SK-N-SH treated with all-trans-retinoic acid at 6 μM for 48 hours (cell line): Measurements from ENCODE around the gene SORCS3.

ENCODE experiments used
- ATAC-seq: fragments of 200-7000 bp; cut with Tn5 transposase; 3 replicates; pipeline ENCODE4 v1.9.1; 2020; ENCODE audit warnings: mild to moderate bottlenecking, moderate library complexity
- ARNTL ChIP-seq: fragments of 450-650 bp; formaldehyde crosslinking; IDR thresholded peaks from 2 replicates; pipeline ENCODE4 v1.5.0; 2020; ENCODE audit warnings: low read depth, mild to moderate bottlenecking, moderate library complexity, borderline replicate concordance
- BACH2 ChIP-seq: fragments of 250-450 bp; sonication (Bioruptor Pico); IDR thresholded peaks from 2 replicates; pipeline ENCODE4 v1.9.0; 2021; ENCODE audit warnings: mild to moderate bottlenecking, borderline replicate concordance
- CSDC2 ChIP-seq: fragments of 250-450 bp; sonication (Bioruptor Pico); IDR thresholded peaks from 2 replicates; pipeline ENCODE4 v1.5.0; 2020; ENCODE audit warnings: mild to moderate bottlenecking, moderate library complexity
- ESRRG ChIP-seq: fragments of 250-450 bp; sonication (Bioruptor Pico); IDR thresholded peaks from 2 replicates; pipeline ENCODE4 v1.6.1; 2021; ENCODE audit warnings: mild to moderate bottlenecking
- GLIS3 ChIP-seq: fragments of 250-450 bp; sonication (Bioruptor Pico); IDR thresholded peaks from 2 replicates; pipeline ENCODE4 v1.5.0; 2020; ENCODE audit warnings: mild to moderate bottlenecking, moderate library complexity
- ISL1 ChIP-seq: fragments of 250-450 bp; sonication (Bioruptor Pico); IDR thresholded peaks from 2 replicates; pipeline ENCODE4 v2.1.2; 2022; ENCODE audit warnings: mild to moderate bottlenecking, moderate library complexity
- OSR1 ChIP-seq: fragments of 250-450 bp; sonication (Bioruptor Pico); IDR thresholded peaks from 2 replicates; pipeline ENCODE4 v1.8.0; 2022; ENCODE audit warnings: moderate library complexity, mild to moderate bottlenecking, inconsistent platforms
- PPARA ChIP-seq: fragments of 250-450 bp; sonication (Bioruptor Pico); IDR thresholded peaks from 2 replicates; pipeline ENCODE4 v1.5.0; 2020; ENCODE audit warnings: mild to moderate bottlenecking, borderline replicate concordance
- RARB ChIP-seq: fragments of 250-450 bp; sonication (Bioruptor Pico); IDR thresholded peaks from 2 replicates; pipeline ENCODE4 v1.8.0; 2021; ENCODE audit warnings: mild to moderate bottlenecking, moderate library complexity
- SNAI2 ChIP-seq: fragments of 250-450 bp; sonication (Bioruptor Pico); IDR thresholded peaks from 2 replicates; pipeline ENCODE4 v1.5.0; 2020; ENCODE audit warnings: mild to moderate bottlenecking, moderate library complexity
- TCF4 ChIP-seq: fragments of 250-450 bp; sonication (Bioruptor Pico); IDR thresholded peaks from 2 replicates; pipeline ENCODE4 v1.8.0; 2021; ENCODE audit warnings: mild to moderate bottlenecking, moderate library complexity, borderline replicate concordance
- TOX ChIP-seq: fragments of 250-450 bp; sonication (Bioruptor Pico); IDR thresholded peaks from 2 replicates; pipeline ENCODE4 v1.8.0; 2021; ENCODE audit warnings: mild to moderate bottlenecking, moderate library complexity, borderline replicate concordance
- ZC3H10 ChIP-seq: fragments of 250-450 bp; sonication (Bioruptor Pico); IDR thresholded peaks from 2 replicates; pipeline ENCODE4 v1.5.1; 2021; ENCODE audit warnings: mild to moderate bottlenecking, moderate library complexity
- ZFP3 ChIP-seq: fragments of 250-450 bp; sonication (Bioruptor Pico); IDR thresholded peaks from 2 replicates; pipeline ENCODE4 v1.5.0; 2020; ENCODE audit warnings: mild to moderate bottlenecking, moderate library complexity
- ZFP30 ChIP-seq: fragments of 450-650 bp; formaldehyde crosslinking; IDR thresholded peaks from 2 replicates; pipeline ENCODE4 v1.5.0; 2022; ENCODE audit warnings: mild to moderate bottlenecking, moderate library complexity
- ZNF565 ChIP-seq: fragments of 450-650 bp; formaldehyde crosslinking; conservative IDR thresholded peaks from 2 replicates; pipeline ENCODE4 v1.5.0; 2020; ENCODE audit warnings: low read depth, mild to moderate bottlenecking, moderate library complexity
- ZNF70 ChIP-seq: fragments of 450-650 bp; formaldehyde crosslinking; IDR thresholded peaks from 2 replicates; pipeline ENCODE4 v1.5.0; 2020; ENCODE audit warnings: mild to moderate bottlenecking, moderate library complexity
- ZNF8 ChIP-seq: fragments of 450-650 bp; formaldehyde crosslinking; IDR thresholded peaks from 2 replicates; pipeline ENCODE4 v1.5.0; 2020; ENCODE audit warnings: mild to moderate bottlenecking, moderate library complexity
- TF ChIP-seq, protein P1 (sequence below): fragments of 250-450 bp; sonication (Bioruptor Pico); IDR thresholded peaks from 2 replicates; pipeline ENCODE4 v1.5.1; 2020; ENCODE audit warnings: low read depth, mild to moderate bottlenecking, moderate library complexity
- TF ChIP-seq, protein P2 (sequence below): fragments of 250-450 bp; sonication (Bioruptor Pico); IDR thresholded peaks from 2 replicates; pipeline ENCODE4 v1.5.1; 2021; ENCODE audit warnings: mild to moderate bottlenecking, moderate library complexity
- TF ChIP-seq, protein P3 (sequence below): fragments of 250-450 bp; sonication (Bioruptor Pico); IDR thresholded peaks from 2 replicates; pipeline ENCODE4 v1.5.0; 2020; ENCODE audit warnings: mild to moderate bottlenecking, moderate library complexity
- TF ChIP-seq, protein P4 (sequence below): fragments of 250-450 bp; sonication (Bioruptor Pico); IDR thresholded peaks from 2 replicates; pipeline ENCODE4 v1.8.0; 2020; ENCODE audit warnings: mild to moderate bottlenecking, moderate library complexity, borderline replicate concordance
- TF ChIP-seq, protein P5 (sequence below): fragments of 250-450 bp; sonication (Bioruptor Pico); IDR thresholded peaks from 2 replicates; pipeline ENCODE4 v1.8.0; 2021; ENCODE audit warnings: low read depth, mild to moderate bottlenecking, moderate library complexity, borderline replicate concordance

The SORCS3 gene

DNA sequence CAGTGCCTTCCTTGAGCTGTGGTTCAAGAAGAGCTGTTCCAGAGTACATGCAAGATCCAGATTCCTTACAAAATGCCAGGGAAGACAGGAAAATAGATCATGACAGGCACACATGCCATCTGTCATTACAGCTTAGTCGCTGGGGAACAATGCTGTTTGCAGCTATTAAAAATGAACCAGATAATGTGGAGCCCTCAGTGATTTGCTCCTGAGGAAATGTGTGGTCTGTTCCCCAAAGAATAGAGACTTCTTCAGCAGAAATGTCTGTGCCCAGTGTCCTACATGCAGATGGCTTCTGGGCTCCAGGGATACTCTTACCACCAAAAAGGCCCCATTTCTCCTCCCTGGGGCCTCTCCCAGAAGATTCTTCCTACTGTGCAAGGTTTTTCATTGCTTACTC is 627.9 kb downstream of the SORCS3 start:
- TF ChIP-seq, protein P1, sequence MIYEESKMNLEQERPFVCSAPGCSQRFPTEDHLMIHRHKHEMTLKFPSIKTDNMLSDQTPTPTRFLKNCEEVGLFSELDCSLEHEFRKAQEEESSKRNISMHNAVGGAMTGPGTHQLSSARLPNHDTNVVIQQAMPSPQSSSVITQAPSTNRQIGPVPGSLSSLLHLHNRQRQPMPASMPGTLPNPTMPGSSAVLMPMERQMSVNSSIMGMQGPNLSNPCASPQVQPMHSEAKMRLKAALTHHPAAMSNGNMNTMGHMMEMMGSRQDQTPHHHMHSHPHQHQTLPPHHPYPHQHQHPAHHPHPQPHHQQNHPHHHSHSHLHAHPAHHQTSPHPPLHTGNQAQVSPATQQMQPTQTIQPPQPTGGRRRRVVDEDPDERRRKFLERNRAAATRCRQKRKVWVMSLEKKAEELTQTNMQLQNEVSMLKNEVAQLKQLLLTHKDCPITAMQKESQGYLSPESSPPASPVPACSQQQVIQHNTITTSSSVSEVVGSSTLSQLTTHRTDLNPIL (CRISPR knock-in tag), result no peak
- TF ChIP-seq, protein P2, sequence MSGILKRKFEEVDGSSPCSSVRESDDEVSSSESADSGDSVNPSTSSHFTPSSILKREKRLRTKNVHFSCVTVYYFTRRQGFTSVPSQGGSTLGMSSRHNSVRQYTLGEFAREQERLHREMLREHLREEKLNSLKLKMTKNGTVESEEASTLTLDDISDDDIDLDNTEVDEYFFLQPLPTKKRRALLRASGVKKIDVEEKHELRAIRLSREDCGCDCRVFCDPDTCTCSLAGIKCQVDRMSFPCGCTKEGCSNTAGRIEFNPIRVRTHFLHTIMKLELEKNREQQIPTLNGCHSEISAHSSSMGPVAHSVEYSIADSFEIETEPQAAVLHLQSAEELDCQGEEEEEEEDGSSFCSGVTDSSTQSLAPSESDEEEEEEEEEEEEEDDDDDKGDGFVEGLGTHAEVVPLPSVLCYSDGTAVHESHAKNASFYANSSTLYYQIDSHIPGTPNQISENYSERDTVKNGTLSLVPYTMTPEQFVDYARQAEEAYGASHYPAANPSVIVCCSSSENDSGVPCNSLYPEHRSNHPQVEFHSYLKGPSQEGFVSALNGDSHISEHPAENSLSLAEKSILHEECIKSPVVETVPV, result no peak
- no peak for TF ChIP-seq SNAI2 (CRISPR knock-in tag)
- no peak for TF ChIP-seq OSR1 (CRISPR knock-in tag)
- TF ChIP-seq, protein P3, sequence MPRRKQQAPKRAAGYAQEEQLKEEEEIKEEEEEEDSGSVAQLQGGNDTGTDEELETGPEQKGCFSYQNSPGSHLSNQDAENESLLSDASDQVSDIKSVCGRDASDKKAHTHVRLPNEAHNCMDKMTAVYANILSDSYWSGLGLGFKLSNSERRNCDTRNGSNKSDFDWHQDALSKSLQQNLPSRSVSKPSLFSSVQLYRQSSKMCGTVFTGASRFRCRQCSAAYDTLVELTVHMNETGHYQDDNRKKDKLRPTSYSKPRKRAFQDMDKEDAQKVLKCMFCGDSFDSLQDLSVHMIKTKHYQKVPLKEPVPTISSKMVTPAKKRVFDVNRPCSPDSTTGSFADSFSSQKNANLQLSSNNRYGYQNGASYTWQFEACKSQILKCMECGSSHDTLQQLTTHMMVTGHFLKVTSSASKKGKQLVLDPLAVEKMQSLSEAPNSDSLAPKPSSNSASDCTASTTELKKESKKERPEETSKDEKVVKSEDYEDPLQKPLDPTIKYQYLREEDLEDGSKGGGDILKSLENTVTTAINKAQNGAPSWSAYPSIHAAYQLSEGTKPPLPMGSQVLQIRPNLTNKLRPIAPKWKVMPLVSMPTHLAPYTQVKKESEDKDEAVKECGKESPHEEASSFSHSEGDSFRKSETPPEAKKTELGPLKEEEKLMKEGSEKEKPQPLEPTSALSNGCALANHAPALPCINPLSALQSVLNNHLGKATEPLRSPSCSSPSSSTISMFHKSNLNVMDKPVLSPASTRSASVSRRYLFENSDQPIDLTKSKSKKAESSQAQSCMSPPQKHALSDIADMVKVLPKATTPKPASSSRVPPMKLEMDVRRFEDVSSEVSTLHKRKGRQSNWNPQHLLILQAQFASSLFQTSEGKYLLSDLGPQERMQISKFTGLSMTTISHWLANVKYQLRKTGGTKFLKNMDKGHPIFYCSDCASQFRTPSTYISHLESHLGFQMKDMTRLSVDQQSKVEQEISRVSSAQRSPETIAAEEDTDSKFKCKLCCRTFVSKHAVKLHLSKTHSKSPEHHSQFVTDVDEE (CRISPR knock-in tag), result no peak
- TF ChIP-seq ARNTL (CRISPR knock-in tag), result no peak
- no peak for TF ChIP-seq ISL1 (CRISPR knock-in tag)
- TF ChIP-seq ZNF565, result no peak
- no peak for TF ChIP-seq ESRRG
- TF ChIP-seq PPARA (CRISPR knock-in tag), result no peak
- TF ChIP-seq, protein P4, sequence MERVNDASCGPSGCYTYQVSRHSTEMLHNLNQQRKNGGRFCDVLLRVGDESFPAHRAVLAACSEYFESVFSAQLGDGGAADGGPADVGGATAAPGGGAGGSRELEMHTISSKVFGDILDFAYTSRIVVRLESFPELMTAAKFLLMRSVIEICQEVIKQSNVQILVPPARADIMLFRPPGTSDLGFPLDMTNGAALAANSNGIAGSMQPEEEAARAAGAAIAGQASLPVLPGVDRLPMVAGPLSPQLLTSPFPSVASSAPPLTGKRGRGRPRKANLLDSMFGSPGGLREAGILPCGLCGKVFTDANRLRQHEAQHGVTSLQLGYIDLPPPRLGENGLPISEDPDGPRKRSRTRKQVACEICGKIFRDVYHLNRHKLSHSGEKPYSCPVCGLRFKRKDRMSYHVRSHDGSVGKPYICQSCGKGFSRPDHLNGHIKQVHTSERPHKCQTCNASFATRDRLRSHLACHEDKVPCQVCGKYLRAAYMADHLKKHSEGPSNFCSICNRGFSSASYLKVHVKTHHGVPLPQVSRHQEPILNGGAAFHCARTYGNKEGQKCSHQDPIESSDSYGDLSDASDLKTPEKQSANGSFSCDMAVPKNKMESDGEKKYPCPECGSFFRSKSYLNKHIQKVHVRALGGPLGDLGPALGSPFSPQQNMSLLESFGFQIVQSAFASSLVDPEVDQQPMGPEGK (CRISPR knock-in tag), result no peak
- TF ChIP-seq TCF4 (CRISPR knock-in tag), result no peak
- no peak for TF ChIP-seq ZFP30 (CRISPR knock-in tag)
- TF ChIP-seq ZNF8 (CRISPR knock-in tag), result no peak
- no peak for TF ChIP-seq ZC3H10 (CRISPR knock-in tag)
- TF ChIP-seq BACH2, result no peak
- TF ChIP-seq RARB (CRISPR knock-in tag), result no peak
- TF ChIP-seq TOX (CRISPR knock-in tag), result no peak
- ATAC-seq, result no peak

DNA sequence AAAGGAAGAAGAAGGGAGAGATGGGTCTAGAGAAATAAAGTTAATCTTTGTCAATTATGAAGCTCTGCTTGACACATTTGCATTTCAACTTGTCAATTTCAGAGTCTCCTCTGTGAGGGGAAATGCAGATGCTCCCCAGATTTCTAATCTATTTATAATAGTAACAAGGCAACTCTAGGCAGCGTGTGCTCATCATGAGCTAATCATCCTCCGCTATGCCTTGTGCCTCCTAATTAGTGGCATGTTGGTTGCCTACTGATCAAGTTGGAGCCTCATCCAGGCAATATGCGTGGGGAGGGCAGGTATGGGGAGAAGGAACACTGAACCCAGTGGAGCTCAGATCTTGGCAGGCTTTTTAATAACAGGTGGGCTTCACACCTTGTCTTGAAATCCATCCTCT is 628.6 kb downstream of the SORCS3 start:
- no peak for ATAC-seq
- TF ChIP-seq ESRRG (no peak), ZNF8 (CRISPR knock-in tag) (no peak), ISL1 (CRISPR knock-in tag) (no peak), OSR1 (CRISPR knock-in tag) (no peak), RARB (CRISPR knock-in tag) (no peak), ARNTL (CRISPR knock-in tag) (no peak)

DNA sequence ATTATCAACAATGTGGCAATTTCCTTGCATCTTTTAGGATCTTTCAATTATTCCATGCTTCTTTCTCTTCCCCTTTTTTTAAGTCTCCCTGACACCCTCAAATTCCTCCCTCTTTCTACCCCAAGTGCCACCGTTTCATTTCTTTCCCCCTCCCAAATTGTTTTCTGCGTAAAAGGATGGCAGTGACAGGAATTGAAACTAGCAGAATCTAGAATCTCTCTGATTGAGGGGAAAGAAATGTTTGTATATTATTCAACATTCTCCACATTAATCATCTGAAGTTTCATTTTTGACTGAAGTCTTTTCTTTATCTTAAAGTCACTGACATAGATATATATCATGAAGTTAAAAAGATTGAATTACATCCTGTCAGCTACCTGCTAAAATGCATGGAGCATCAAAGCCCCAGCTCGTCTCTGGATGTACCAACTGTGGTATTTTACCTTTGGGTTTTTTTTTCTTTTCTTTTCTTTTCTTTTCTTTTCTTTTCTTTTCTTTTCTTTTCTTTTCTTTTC is 633.5 kb downstream of the SORCS3 start:
- no peak for TF ChIP-seq BACH2
- TF ChIP-seq, protein P1 (CRISPR knock-in tag), result no peak
- TF ChIP-seq RARB (CRISPR knock-in tag), result no peak
- TF ChIP-seq GLIS3, result no peak
- TF ChIP-seq PPARA (CRISPR knock-in tag), result no peak
- no peak for TF ChIP-seq OSR1 (CRISPR knock-in tag)
- TF ChIP-seq ZFP30 (CRISPR knock-in tag), result no peak
- no peak for TF ChIP-seq ZNF70 (CRISPR knock-in tag)
- no peak for TF ChIP-seq CSDC2 (CRISPR knock-in tag)
- TF ChIP-seq ISL1 (CRISPR knock-in tag), result no peak
- TF ChIP-seq, protein P3 (CRISPR knock-in tag), result no peak
- TF ChIP-seq SNAI2 (CRISPR knock-in tag), result no peak
- TF ChIP-seq, protein P5, sequence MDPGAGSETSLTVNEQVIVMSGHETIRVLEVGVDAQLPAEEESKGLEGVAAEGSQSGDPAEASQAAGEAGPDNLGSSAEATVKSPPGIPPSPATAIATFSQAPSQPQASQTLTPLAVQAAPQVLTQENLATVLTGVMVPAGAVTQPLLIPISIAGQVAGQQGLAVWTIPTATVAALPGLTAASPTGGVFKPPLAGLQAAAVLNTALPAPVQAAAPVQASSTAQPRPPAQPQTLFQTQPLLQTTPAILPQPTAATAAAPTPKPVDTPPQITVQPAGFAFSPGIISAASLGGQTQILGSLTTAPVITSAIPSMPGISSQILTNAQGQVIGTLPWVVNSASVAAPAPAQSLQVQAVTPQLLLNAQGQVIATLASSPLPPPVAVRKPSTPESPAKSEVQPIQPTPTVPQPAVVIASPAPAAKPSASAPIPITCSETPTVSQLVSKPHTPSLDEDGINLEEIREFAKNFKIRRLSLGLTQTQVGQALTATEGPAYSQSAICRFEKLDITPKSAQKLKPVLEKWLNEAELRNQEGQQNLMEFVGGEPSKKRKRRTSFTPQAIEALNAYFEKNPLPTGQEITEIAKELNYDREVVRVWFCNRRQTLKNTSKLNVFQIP (CRISPR knock-in tag), result no peak
- no peak for TF ChIP-seq TOX (CRISPR knock-in tag)
- TF ChIP-seq ZFP3 (CRISPR knock-in tag), result no peak
- TF ChIP-seq, all 23 proteins: peak for 0
- no peak for ATAC-seq
